ENCODE data around the gene METAP1D. TPM values are rescaled to one million over a fixed set of nuclear protein-coding genes. Genes with fewer than 3 reads are reported as not detected.
"Not testable (repeated sequence)": the region's sequence is repeated elsewhere in the genome, so short reads cannot be mapped to it uniquely, and the experiment has no call there.

METAP1D gene
- total RNA-seq, 1 experiment from 2014 or later, result 10.4 TPM

DNA sequence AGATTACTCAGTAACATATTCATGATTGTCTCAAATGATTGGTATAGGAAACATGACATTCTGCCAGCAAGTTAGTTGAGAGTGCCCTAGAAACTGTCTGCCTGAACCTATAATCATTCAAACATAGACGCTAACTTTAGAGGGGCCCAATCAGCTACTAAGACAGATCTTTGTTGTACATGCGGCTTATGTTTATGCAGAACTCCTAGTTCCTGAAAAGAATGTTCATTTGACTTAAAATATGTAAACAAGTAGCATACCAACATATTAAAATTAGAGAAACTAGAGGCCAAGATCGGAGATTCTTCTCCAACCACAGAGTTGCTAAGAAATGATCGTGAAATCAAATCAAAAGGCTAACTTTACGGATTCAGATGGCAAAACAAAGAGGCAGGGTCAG, 4.2 kb upstream of the METAP1D start:
- ChIA-PET CTCF (no interaction called here), POLR2A (no interaction called here)
- TF ChIP-seq, protein P1, sequence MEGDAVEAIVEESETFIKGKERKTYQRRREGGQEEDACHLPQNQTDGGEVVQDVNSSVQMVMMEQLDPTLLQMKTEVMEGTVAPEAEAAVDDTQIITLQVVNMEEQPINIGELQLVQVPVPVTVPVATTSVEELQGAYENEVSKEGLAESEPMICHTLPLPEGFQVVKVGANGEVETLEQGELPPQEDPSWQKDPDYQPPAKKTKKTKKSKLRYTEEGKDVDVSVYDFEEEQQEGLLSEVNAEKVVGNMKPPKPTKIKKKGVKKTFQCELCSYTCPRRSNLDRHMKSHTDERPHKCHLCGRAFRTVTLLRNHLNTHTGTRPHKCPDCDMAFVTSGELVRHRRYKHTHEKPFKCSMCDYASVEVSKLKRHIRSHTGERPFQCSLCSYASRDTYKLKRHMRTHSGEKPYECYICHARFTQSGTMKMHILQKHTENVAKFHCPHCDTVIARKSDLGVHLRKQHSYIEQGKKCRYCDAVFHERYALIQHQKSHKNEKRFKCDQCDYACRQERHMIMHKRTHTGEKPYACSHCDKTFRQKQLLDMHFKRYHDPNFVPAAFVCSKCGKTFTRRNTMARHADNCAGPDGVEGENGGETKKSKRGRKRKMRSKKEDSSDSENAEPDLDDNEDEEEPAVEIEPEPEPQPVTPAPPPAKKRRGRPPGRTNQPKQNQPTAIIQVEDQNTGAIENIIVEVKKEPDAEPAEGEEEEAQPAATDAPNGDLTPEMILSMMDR (IDR thresholded peaks at IDR 0.05; ENCODE audit: insufficient read depth in 1 of 2, low read depth in 1 of 2, low read length in 1 of 2, severe bottlenecking in 1 of 2, unreplicated experiment in 1 of 2), result no peak
- H3K27me3 Mint-ChIP-seq (ENCODE audit: insufficient read depth, unreplicated experiment), result no peaks in the 10 kb centered on the region
- H3K27ac Mint-ChIP-seq (ENCODE audit: unreplicated experiment), result no peak overlapping the region
- BruUV-seq (replicated peaks), result no TSS peak
- H3K4me1 ChIP-seq, result peaks cover 3% of the 10 kb centered on the region; the same call in 1 of the 2 replicates
- intact Hi-C loops (cut with micrococcal nuclease; ENCODE audit: unreplicated experiment), result no loop called here
- no peaks in the 10 kb centered on the region for H3K36me3 ChIP-seq (ENCODE audit: control insufficient read depth, insufficient read depth, low read length)
- no peaks in the 10 kb centered on the region for H3K27me3 ChIP-seq (replicated peaks; ENCODE audit: control insufficient read depth, insufficient read depth, low read length)
- no peak overlapping the region for H3K4me3 ChIP-seq (ENCODE audit: low read depth, low read length)
- peaks cover 7% of the 10 kb centered on the region for H3K36me3 Mint-ChIP-seq (ENCODE audit: insufficient read depth, unreplicated experiment)
- H3K4me3 Mint-ChIP-seq (ENCODE audit: unreplicated experiment), result no peak overlapping the region
- H3K4me1 Mint-ChIP-seq (ENCODE audit: low read depth, unreplicated experiment), result peaks cover 5% of the 10 kb centered on the region
- no peak for DNase-seq
- no peaks in the 10 kb centered on the region for H3K9me3 Mint-ChIP-seq (ENCODE audit: unreplicated experiment)
- H3K9me3 ChIP-seq, result no peaks in the 10 kb centered on the region

- TF ChIP-seq, protein P1 (IDR thresholded peaks at IDR 0.05; ENCODE audit: insufficient read depth in 1 of 2, low read depth in 1 of 2, low read length in 1 of 2, severe bottlenecking in 1 of 2, unreplicated experiment in 1 of 2), result no peak
- intact Hi-C loops (cut with micrococcal nuclease; ENCODE audit: unreplicated experiment), result no loop called here
- Histone ChIP-seq H3K4me1 (peaks cover 5% of the 10 kb centered on the region; the same call in 1 of the 2 replicates), H3K9me3 (no peaks in the 10 kb centered on the region), H3K27me3 (replicated peaks; ENCODE audit: control insufficient read depth, insufficient read depth, low read length) (no peaks in the 10 kb centered on the region), H3K4me3 (ENCODE audit: low read depth, low read length) (no peak overlapping the region), H3K36me3 (ENCODE audit: control insufficient read depth, insufficient read depth, low read length) (no peaks in the 10 kb centered on the region)
- ChIA-PET CTCF (no interaction called here), POLR2A (no interaction called here)
- BruUV-seq (replicated peaks), result no TSS peak
- Mint-ChIP-seq H3K4me3 (ENCODE audit: unreplicated experiment) (no peak overlapping the region), H3K9me3 (ENCODE audit: unreplicated experiment) (no peaks in the 10 kb centered on the region), H3K4me1 (ENCODE audit: low read depth, unreplicated experiment) (peaks cover 10% of the 10 kb centered on the region), H3K27me3 (ENCODE audit: insufficient read depth, unreplicated experiment) (no peaks in the 10 kb centered on the region), H3K27ac (ENCODE audit: unreplicated experiment) (no peak overlapping the region), H3K36me3 (ENCODE audit: insufficient read depth, unreplicated experiment) (peaks cover 7% of the 10 kb centered on the region)
- no peak for DNase-seq
Observed at GRCh38 chr2:171996021-171996420, 3.7 kb upstream of the METAP1D start.

DNA sequence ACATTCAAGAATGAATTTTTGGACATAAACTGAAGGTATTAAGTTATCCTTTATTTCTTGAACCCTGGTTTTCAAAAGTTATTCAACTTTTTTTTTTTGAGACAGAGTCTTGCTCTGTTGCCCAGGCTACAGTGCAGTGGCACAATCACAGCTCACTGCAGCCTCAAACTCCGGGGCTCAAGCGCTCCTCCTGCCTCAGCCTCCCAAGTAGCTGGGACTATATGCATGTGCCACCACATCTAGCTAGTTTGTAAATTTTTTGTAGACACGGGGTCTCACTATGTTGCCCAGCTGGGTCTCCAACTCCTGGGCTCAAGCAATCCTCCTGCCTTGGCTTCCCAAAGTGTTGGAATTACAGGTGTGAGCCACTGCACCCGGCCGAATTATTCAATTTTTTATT, 2.7 kb upstream of the METAP1D start:
- H3K4me1 ChIP-seq; BruUV-seq (replicated peaks); CTCF ChIA-PET; H3K27me3 ChIP-seq (replicated peaks; ENCODE audit: control insufficient read depth, insufficient read depth, low read length); H3K36me3 ChIP-seq (ENCODE audit: control insufficient read depth, insufficient read depth, low read length); H3K27ac Mint-ChIP-seq (ENCODE audit: unreplicated experiment); DNase-seq; H3K4me1 Mint-ChIP-seq (ENCODE audit: low read depth, unreplicated experiment); H3K4me3 Mint-ChIP-seq (ENCODE audit: unreplicated experiment); POLR2A ChIA-PET; H3K4me3 ChIP-seq (ENCODE audit: low read depth, low read length); H3K36me3 Mint-ChIP-seq (ENCODE audit: insufficient read depth, unreplicated experiment); H3K27me3 Mint-ChIP-seq (ENCODE audit: insufficient read depth, unreplicated experiment); H3K9me3 ChIP-seq; intact Hi-C loops (cut with micrococcal nuclease; ENCODE audit: unreplicated experiment); H3K9me3 Mint-ChIP-seq (ENCODE audit: unreplicated experiment): not testable (repeated sequence)

- H3K27ac Mint-ChIP-seq (ENCODE audit: unreplicated experiment), result peak overlapping the region; percentile 99
- TF ChIP-seq, protein P1 (IDR thresholded peaks at IDR 0.05; ENCODE audit: insufficient read depth in 1 of 2, low read depth in 1 of 2, low read length in 1 of 2, severe bottlenecking in 1 of 2, unreplicated experiment in 1 of 2), result no peak
- BruUV-seq (replicated peaks), result no TSS peak
- peak overlapping the region; percentile 99 for H3K4me3 Mint-ChIP-seq (ENCODE audit: unreplicated experiment)
- H3K27me3 Mint-ChIP-seq (ENCODE audit: insufficient read depth, unreplicated experiment), result no peaks in the 10 kb centered on the region
- ChIA-PET POLR2A (no interaction called here), CTCF (interaction anchor here (0.6 kb wide), 1 partner anchor 179 kb away, joined by 3 read pairs; no protein-coding TSS in a partner anchor)
- intact Hi-C loops (cut with micrococcal nuclease; ENCODE audit: unreplicated experiment), result loop anchor here (2.0 kb wide), 1 partner anchor 104 kb away; the partner anchor contains the start of gene DLX2
- no peak for DNase-seq
- H3K9me3 Mint-ChIP-seq (ENCODE audit: unreplicated experiment), result no peaks in the 10 kb centered on the region
- no peaks in the 10 kb centered on the region for H3K9me3 ChIP-seq
- no peaks in the 10 kb centered on the region for H3K27me3 ChIP-seq (replicated peaks; ENCODE audit: control insufficient read depth, insufficient read depth, low read length)
- peaks cover 10% of the 10 kb centered on the region for H3K4me1 Mint-ChIP-seq (ENCODE audit: low read depth, unreplicated experiment)
- H3K4me3 ChIP-seq (ENCODE audit: low read depth, low read length), result peak overlapping the region; percentile 55
- no peaks in the 10 kb centered on the region for H3K36me3 ChIP-seq (ENCODE audit: control insufficient read depth, insufficient read depth, low read length)
- H3K36me3 Mint-ChIP-seq (ENCODE audit: insufficient read depth, unreplicated experiment), result peaks cover 7% of the 10 kb centered on the region
- H3K4me1 ChIP-seq, result peaks cover 5% of the 10 kb centered on the region; the same call in 1 of the 2 replicates
Observed at GRCh38 chr2:171999161-171999560, 592 bp upstream of the METAP1D start.
